Type B pancreatic cell (in vitro differentiated cells): ENCODE results near the gene PRKX. TPM values are rescaled to one million over a fixed set of nuclear protein-coding genes. Genes with fewer than 3 reads are reported as not detected.
"Not testable (repeated sequence)": the region's sequence is repeated elsewhere in the genome, so short reads cannot be mapped to it uniquely, and the experiment has no call there.

Experiments
- DNase-seq: peaks from one replicate; pipeline ENCODE4 v3.0.0; 2021; ENCODE audit warnings: mixed read lengths; ENCODE audit not compliant: unreplicated experiment; ENCODE audit errors: extremely low spot score
- H3K27ac Mint-ChIP-seq: 2 replicates; pipeline ENCODE4 v1.8.0; 2021; ENCODE audit warnings: mild to moderate bottlenecking, mixed read lengths
- H3K27me3 Mint-ChIP-seq: 2 replicates; pipeline ENCODE4 v1.8.0; 2021; ENCODE audit warnings: mixed read lengths
- H3K36me3 Mint-ChIP-seq: 2 replicates; pipeline ENCODE4 v1.8.0; 2021; ENCODE audit warnings: mixed read lengths
- H3K4me1 Mint-ChIP-seq: one replicate; pipeline ENCODE4 v1.8.0; 2021; ENCODE audit warnings: mixed read lengths; ENCODE audit not compliant: unreplicated experiment
- H3K4me3 Mint-ChIP-seq: 2 replicates; pipeline ENCODE4 v1.8.0; 2021; ENCODE audit warnings: mild to moderate bottlenecking, mixed read lengths
- H3K9me3 Mint-ChIP-seq: 2 replicates; pipeline ENCODE4 v1.8.0; 2021; ENCODE audit warnings: mixed read lengths
- CTCF ChIP-seq: fragments of 200-600 bp; sonication (generic); conservative IDR thresholded peaks from 2 replicates; pipeline ENCODE4 v1.5.0; 2021; ENCODE audit warnings: antibody characterized with exemption, mild to moderate bottlenecking
- total RNA-seq: library from RNA; stranded (reverse); gene quantifications from 2 replicates; pipeline ENCODE4 v1.2.1, GENCODE V29; 2021; ENCODE audit warnings: low replicate concordance

The PRKX gene
- total RNA-seq, 1 donor from 2014 or later = 78.9 TPM

- H3K27ac Mint-ChIP-seq = no peak overlapping the region
- H3K4me3 Mint-ChIP-seq = no peak overlapping the region
- peaks cover 40% of the 10 kb centered on the region for H3K36me3 Mint-ChIP-seq
- no peak for TF ChIP-seq CTCF
- H3K4me1 Mint-ChIP-seq = peaks cover 3% of the 10 kb centered on the region
- no peaks in the 10 kb centered on the region for H3K27me3 Mint-ChIP-seq
- H3K9me3 Mint-ChIP-seq = no peaks in the 10 kb centered on the region
- no peak for DNase-seq
Observed at GRCh38 chrX:3666975-3667374, 46.5 kb downstream of the PRKX start.

GRCh38 chrX:3664921-3665320, 48.5 kb downstream of the PRKX start:
- Mint-ChIP-seq H3K9me3 (no peaks in the 10 kb centered on the region), H3K27ac (no peak overlapping the region), H3K4me3 (no peak overlapping the region), H3K36me3 (peaks cover 42% of the 10 kb centered on the region), H3K4me1 (peaks cover 3% of the 10 kb centered on the region), H3K27me3 (no peaks in the 10 kb centered on the region)
- DNase-seq = no peak
- no peak for TF ChIP-seq CTCF

GRCh38 chrX:3663576-3664250, 49.7 kb downstream of the PRKX start:
- not testable (repeated sequence) for DNase-seq, H3K27ac Mint-ChIP-seq, H3K27me3 Mint-ChIP-seq, H3K4me1 Mint-ChIP-seq, H3K4me3 Mint-ChIP-seq, H3K9me3 Mint-ChIP-seq
- peaks cover 31% of the 10 kb centered on the region for H3K36me3 Mint-ChIP-seq

GRCh38 chrX:3659761-3660160, 53.7 kb downstream of the PRKX start:
- no peak for TF ChIP-seq CTCF
- H3K4me3 Mint-ChIP-seq = no peak overlapping the region
- H3K27me3 Mint-ChIP-seq = no peaks in the 10 kb centered on the region
- H3K27ac Mint-ChIP-seq = no peak overlapping the region
- H3K36me3 Mint-ChIP-seq = peaks cover 19% of the 10 kb centered on the region
- no peak for DNase-seq
- no peaks in the 10 kb centered on the region for H3K9me3 Mint-ChIP-seq
- no peaks in the 10 kb centered on the region for H3K4me1 Mint-ChIP-seq

GRCh38 chrX:3655181-3655580, 58.3 kb downstream of the PRKX start:
- no peaks in the 10 kb centered on the region for H3K4me1 Mint-ChIP-seq
- H3K9me3 Mint-ChIP-seq = no peaks in the 10 kb centered on the region
- DNase-seq = no peak
- H3K36me3 Mint-ChIP-seq = peaks cover 12% of the 10 kb centered on the region
- H3K4me3 Mint-ChIP-seq = no peak overlapping the region
- no peak for TF ChIP-seq CTCF
- no peak overlapping the region for H3K27ac Mint-ChIP-seq
- no peaks in the 10 kb centered on the region for H3K27me3 Mint-ChIP-seq

- H3K4me1 Mint-ChIP-seq = no peaks in the 10 kb centered on the region
- H3K27me3 Mint-ChIP-seq = no peaks in the 10 kb centered on the region
- H3K27ac Mint-ChIP-seq = no peak overlapping the region
- no peak overlapping the region for H3K4me3 Mint-ChIP-seq
- no peaks in the 10 kb centered on the region for H3K9me3 Mint-ChIP-seq
- peaks cover 9% of the 10 kb centered on the region for H3K36me3 Mint-ChIP-seq
- no peak for TF ChIP-seq CTCF
- DNase-seq = no peak
Observed at GRCh38 chrX:3653111-3653510, 60.3 kb downstream of the PRKX start.
